SU-DHL-6 (cell line): ENCODE measurements around the gene BCL10.

ENCODE experiments used
- H2AFZ ChIP-seq: fragments of 200-600 bp; sonication (generic); 2 replicates; pipeline ENCODE4 v1.6.1; 2014; ENCODE audit warnings: low read depth, mild to moderate bottlenecking, moderate library complexity, mixed read lengths, antibody characterized with exemption, low read length; ENCODE audit not compliant: severe bottlenecking
- H3F3A ChIP-seq: fragments of 200-600 bp; shearing (Covaris generic); 2 replicates; pipeline ENCODE4 v1.6.0; 2016; ENCODE audit warnings: antibody characterized with exemption, mild to moderate bottlenecking; ENCODE audit not compliant: insufficient read depth
- H3K27ac ChIP-seq: fragments of 200-600 bp; sonication (generic); 2 replicates; pipeline ENCODE4 v1.5.1; 2016; ENCODE audit warnings: low read depth, mild to moderate bottlenecking, low read length, moderate library complexity, mixed read lengths
- H3K27me3 ChIP-seq: fragments of 200-600 bp; sonication (generic), shearing (Covaris generic); 2 replicates; pipeline ENCODE4 v1.6.0; 2014; ENCODE audit warnings: mild to moderate bottlenecking, low read length
- H3K36me3 ChIP-seq: fragments of 200-600 bp; sonication (generic); 2 replicates; pipeline ENCODE4 v1.6.1; 2014; ENCODE audit warnings: mild to moderate bottlenecking, low read length, mixed read lengths
- H3K4me2 ChIP-seq: fragments of 300-600, 200-600 bp; shearing (Covaris generic), sonication (generic); 2 replicates; pipeline ENCODE4 v1.6.0; 2014; ENCODE audit warnings: low read length, low read depth, mild to moderate bottlenecking; ENCODE audit not compliant: poor library complexity, severe bottlenecking
- H3K4me3 ChIP-seq: fragments of 200-600 bp; sonication (generic); 2 replicates; pipeline ENCODE4 v1.5.1; 2014; ENCODE audit warnings: antibody characterized with exemption, low read length, mild to moderate bottlenecking, mixed read lengths; ENCODE audit not compliant: insufficient read depth, poor library complexity, severe bottlenecking
- H3K79me2 ChIP-seq: fragments of 200-600 bp; sonication (generic); 2 replicates; pipeline ENCODE4 v1.6.1; 2014; ENCODE audit warnings: mild to moderate bottlenecking, low read length, moderate library complexity; ENCODE audit not compliant: insufficient read depth
- H3K9ac ChIP-seq: fragments of 200-600 bp; sonication (generic); 2 replicates; pipeline ENCODE4 v1.7.0; 2014; ENCODE audit warnings: mild to moderate bottlenecking, low read length
- H3K9me2 ChIP-seq: fragments of 200-600 bp; sonication (generic); replicated peaks from 2 replicates; pipeline ENCODE4 v1.6.1; 2014; ENCODE audit warnings: low read length; ENCODE audit not compliant: insufficient read depth
- H3K9me3 ChIP-seq: fragments of 200-600 bp; sonication (generic); 2 replicates; pipeline ENCODE4 v1.6.1; 2014; ENCODE audit warnings: low read length, mixed read lengths; ENCODE audit not compliant: insufficient read depth
- H4K20me1 ChIP-seq: fragments of 200-600 bp; sonication (generic); 2 replicates; pipeline ENCODE4 v1.6.1; 2014; ENCODE audit warnings: low read depth, mild to moderate bottlenecking, antibody characterized with exemption, low read length, moderate library complexity, mixed read lengths
- EZH2phosphoT487 ChIP-seq: fragments of 200-600 bp; sonication (generic), shearing (Covaris generic); conservative IDR thresholded peaks from 2 replicates; pipeline ENCODE4 v1.6.1; 2018; ENCODE audit warnings: mild to moderate bottlenecking, antibody characterized with exemption, low read length, moderate library complexity, mixed read lengths
- TF ChIP-seq, protein P1 (sequence below): fragments of 200-600 bp; sonication (generic); IDR thresholded peaks from one replicate; pipeline ENCODE4 v1.5.1; 2017; ENCODE audit warnings: antibody characterized with exemption, mild to moderate bottlenecking, low read length, moderate library complexity; ENCODE audit not compliant: insufficient read depth, poor library complexity, severe bottlenecking

Gene BCL10

DNA sequence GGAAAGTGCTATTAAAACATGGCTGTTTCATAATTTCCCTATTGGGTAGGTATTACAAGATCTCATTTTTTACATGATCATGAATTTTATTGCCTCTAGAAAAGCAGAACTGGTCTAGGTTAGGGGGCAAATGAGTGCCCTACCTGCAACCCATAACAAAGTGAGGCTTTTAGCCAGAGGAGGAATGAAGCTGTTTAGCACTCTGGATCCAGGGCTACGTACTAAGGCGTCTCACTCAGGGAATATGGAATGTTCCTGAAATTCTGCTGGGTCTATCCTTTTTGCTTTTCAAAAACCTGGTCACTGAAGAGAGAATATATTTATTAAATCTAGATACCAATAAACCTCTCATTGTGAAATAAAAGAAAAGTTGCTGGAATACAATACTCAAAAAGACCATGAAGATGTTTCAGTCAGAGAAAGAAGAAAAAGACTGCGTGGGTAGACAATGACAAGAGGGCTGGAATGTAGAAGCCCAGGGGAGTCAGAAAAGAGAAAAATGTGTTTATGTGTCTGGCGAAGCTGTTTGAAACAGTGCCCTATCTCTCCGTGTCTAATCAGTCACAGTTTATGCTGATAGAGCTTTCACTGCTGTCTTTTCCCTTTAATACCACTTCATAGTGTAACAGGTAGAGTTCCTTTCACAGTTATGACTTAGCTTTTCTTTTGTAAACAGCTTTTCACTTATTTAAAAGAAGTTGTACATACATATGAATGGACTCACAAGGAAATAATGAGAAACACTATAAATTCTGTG, 50.6 kb downstream of the BCL10 start:
- no peak overlapping the region for H3K27ac ChIP-seq

DNA sequence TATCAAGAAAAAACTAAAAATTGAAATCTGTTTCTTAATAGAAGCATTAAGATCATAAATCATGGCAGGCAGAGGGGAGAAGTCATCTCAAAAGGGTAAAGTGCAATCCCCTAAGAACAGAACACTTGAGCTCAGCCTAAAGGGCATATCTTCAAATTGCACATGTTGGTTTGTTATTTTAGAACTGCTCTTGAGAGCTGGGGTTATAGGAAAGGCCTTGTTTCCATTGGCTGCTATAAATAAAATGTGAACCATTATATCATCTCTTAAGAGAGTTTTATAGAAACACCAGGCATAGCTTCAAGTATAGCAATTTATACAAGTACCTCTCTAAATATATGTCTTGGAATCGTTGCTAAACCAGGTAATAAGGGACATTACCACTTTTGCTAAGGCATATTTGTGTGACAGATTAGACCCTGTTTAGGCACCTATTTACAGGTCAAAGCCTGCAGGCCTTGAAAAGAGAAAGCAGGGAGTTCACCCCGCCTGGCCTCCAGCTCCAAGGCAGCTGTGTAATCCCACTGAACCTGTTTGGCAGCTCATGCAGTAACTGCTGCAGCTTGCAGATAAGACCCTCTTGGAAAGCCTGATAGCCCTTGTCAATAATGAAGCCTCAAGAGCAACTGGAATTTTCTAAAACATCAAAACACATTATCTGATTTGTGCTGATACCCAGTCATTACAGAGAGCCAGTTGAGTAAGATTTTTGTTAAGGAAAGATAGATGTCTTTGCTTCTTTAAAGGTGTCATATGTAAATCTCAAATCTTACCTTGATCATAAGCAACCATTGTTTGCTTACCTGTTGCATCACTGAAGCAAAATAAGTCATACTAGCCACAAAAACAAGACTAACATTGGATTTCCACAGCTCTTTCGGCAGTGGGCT, 51.5 kb downstream of the BCL10 start:
- H3F3A ChIP-seq: no peaks in the 10 kb centered on the region
- H2AFZ ChIP-seq: no peak overlapping the region
- no peak overlapping the region for H3K4me3 ChIP-seq
- no peak overlapping the region for H3K9ac ChIP-seq
- H3K36me3 ChIP-seq: no peaks in the 10 kb centered on the region
- no peaks in the 10 kb centered on the region for H3K9me2 ChIP-seq
- no peaks in the 10 kb centered on the region for H3K27me3 ChIP-seq
- no peaks in the 10 kb centered on the region for H3K9me3 ChIP-seq
- no peak for TF ChIP-seq EZH2phosphoT487
- TF ChIP-seq, protein P1, sequence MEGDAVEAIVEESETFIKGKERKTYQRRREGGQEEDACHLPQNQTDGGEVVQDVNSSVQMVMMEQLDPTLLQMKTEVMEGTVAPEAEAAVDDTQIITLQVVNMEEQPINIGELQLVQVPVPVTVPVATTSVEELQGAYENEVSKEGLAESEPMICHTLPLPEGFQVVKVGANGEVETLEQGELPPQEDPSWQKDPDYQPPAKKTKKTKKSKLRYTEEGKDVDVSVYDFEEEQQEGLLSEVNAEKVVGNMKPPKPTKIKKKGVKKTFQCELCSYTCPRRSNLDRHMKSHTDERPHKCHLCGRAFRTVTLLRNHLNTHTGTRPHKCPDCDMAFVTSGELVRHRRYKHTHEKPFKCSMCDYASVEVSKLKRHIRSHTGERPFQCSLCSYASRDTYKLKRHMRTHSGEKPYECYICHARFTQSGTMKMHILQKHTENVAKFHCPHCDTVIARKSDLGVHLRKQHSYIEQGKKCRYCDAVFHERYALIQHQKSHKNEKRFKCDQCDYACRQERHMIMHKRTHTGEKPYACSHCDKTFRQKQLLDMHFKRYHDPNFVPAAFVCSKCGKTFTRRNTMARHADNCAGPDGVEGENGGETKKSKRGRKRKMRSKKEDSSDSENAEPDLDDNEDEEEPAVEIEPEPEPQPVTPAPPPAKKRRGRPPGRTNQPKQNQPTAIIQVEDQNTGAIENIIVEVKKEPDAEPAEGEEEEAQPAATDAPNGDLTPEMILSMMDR: no peak
- H3K79me2 ChIP-seq: no peaks in the 10 kb centered on the region
- no peaks in the 10 kb centered on the region for H4K20me1 ChIP-seq
- no peak overlapping the region for H3K4me2 ChIP-seq
- H3K27ac ChIP-seq: no peak overlapping the region

More for the DNA sequence above, 50.6 kb downstream of the BCL10 start:
- no peaks in the 10 kb centered on the region for H3K9me3 ChIP-seq
- no peak overlapping the region for H3K4me2 ChIP-seq
- no peak overlapping the region for H3K4me3 ChIP-seq
- H3K9ac ChIP-seq: no peak overlapping the region
- H4K20me1 ChIP-seq: no peaks in the 10 kb centered on the region
- no peak for TF ChIP-seq EZH2phosphoT487
- TF ChIP-seq, protein P1: no peak
- no peaks in the 10 kb centered on the region for H3K27me3 ChIP-seq
- no peaks in the 10 kb centered on the region for H3K79me2 ChIP-seq
- H3F3A ChIP-seq: no peaks in the 10 kb centered on the region
- H3K9me2 ChIP-seq: no peaks in the 10 kb centered on the region
- no peaks in the 10 kb centered on the region for H3K36me3 ChIP-seq
- no peak overlapping the region for H2AFZ ChIP-seq

DNA sequence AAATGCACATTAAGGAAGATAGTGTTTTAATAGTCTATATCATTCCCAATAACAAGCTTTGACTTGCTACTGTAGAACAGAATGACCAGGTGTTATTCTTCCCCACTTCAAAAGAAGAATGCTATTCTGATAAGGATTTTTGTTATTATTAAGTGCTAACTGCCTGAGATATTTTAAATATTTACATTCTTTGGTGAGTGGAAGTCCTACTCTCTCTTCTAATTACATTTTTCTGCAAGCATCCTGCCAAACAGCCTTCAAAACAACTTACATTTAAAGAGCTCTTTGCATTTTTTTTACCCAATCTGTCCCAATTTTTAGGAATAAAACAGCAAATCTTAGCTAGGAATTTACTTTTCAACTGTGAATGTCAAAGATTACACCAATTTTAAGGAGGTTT, 52.1 kb downstream of the BCL10 start:
- Histone ChIP-seq H3F3A (no peaks in the 10 kb centered on the region), H3K36me3 (no peaks in the 10 kb centered on the region), H3K9ac (no peak overlapping the region), H3K9me3 (no peaks in the 10 kb centered on the region), H2AFZ (no peak overlapping the region), H4K20me1 (no peaks in the 10 kb centered on the region), H3K79me2 (no peaks in the 10 kb centered on the region), H3K27me3 (no peaks in the 10 kb centered on the region), H3K27ac (no peak overlapping the region), H3K4me2 (no peak overlapping the region), H3K4me3 (no peak overlapping the region), H3K9me2 (no peaks in the 10 kb centered on the region)
- TF ChIP-seq EZH2phosphoT487: no peak
- TF ChIP-seq, protein P1: no peak
